Measurements from ENCODE around the gene TENM4.

TENM4 gene

GRCh38 chr11:79396001-79396400, 44.8 kb downstream of the TENM4 start:
- H3K4me3 ChIP-seq (ENCODE audit: low read depth, low read length), result no peak overlapping the region
- TF ChIP-seq CTCF (IDR thresholded peaks at IDR 0.05; ENCODE audit: borderline replicate concordance, insufficient read depth, low read depth, low read length), result no peak

- TF ChIP-seq CTCF (IDR thresholded peaks at IDR 0.05; ENCODE audit: borderline replicate concordance, insufficient read depth, low read depth, low read length), result no peak
- H3K4me3 ChIP-seq (ENCODE audit: low read depth, low read length), result no peak overlapping the region
Measured at GRCh38 chr11:79393362-79394043, 47.3 kb downstream of the TENM4 start.

DNA sequence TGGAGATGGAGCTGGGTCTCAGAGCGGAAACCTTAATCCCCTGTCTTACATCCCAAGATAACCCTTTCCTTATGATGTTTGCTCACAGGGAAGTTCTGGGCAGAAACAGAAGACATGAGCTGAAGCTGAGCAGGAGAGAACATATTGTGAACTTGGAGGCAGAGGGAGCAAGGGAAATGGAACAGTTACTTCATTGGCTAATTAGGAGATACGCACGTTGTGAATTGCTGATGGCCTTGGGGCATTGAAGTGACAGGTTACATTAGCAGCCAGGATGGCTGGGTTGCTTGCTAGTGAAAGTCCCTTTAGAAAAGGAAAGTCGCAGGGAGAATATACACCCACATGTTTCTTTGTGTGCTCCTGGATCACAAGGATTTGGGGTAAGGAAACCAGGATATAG, 48.7 kb downstream of the TENM4 start:
- no peak for TF ChIP-seq CTCF (IDR thresholded peaks at IDR 0.05; ENCODE audit: borderline replicate concordance, insufficient read depth, low read depth, low read length)
- H3K4me3 ChIP-seq (ENCODE audit: low read depth, low read length), result no peak overlapping the region

DNA sequence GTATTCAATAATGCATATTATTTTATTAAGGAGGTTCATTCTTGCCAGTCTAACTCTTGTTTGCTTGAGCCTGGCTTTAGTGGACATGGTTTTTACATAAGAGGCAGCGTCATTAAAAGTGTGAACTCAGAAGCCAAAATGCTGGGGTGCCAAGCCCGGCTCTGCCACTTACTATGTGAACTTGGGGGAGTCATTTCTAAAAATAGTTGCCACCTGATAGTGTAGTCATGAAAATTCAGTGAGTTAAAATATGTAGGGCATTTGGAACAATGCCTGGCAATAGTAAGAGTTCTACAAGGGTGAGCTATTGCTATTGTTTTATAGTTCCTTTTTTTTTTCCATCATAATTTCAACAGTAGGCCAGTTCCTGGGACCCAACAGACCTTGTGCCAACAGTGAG, 49.9 kb downstream of the TENM4 start:
- no peak for TF ChIP-seq CTCF (IDR thresholded peaks at IDR 0.05; ENCODE audit: borderline replicate concordance, insufficient read depth, low read depth, low read length)
- no peak overlapping the region for H3K4me3 ChIP-seq (ENCODE audit: low read depth, low read length)

DNA sequence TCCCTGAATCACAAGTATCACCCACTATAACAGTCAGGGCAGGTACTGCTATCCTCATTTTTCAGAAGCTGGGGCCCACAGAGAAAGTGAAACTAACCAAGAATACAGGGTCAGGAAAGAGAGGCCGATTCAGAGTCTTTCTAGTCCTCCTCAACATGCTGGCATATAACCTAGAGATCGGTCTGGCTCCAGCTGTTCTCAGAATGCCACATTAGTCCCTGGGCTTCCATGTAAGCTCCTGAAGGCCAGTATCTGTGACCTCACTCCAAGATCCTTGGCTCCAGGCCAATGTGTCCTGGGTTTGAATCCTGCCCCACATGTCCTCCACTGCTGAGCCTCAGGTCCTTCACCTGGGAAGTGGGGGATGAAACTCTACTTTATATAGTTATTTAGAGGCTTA, 50.4 kb downstream of the TENM4 start:
- no peak for TF ChIP-seq CTCF (IDR thresholded peaks at IDR 0.05; ENCODE audit: borderline replicate concordance, insufficient read depth, low read depth, low read length)
- no peak overlapping the region for H3K4me3 ChIP-seq (ENCODE audit: low read depth, low read length)

- no peak overlapping the region for H3K4me3 ChIP-seq (ENCODE audit: low read depth, low read length)
- no peak for TF ChIP-seq CTCF (IDR thresholded peaks at IDR 0.05; ENCODE audit: borderline replicate concordance, insufficient read depth, low read depth, low read length)
Measured at GRCh38 chr11:79388201-79388600, 52.6 kb downstream of the TENM4 start.

GRCh38 chr11:79383874-79384273, 57.0 kb downstream of the TENM4 start:
- no peak for TF ChIP-seq CTCF (IDR thresholded peaks at IDR 0.05; ENCODE audit: borderline replicate concordance, insufficient read depth, low read depth, low read length)
- no peak overlapping the region for H3K4me3 ChIP-seq (ENCODE audit: low read depth, low read length)

All from GM12875 (cell line).